Neuronal stem cell (in vitro differentiated cells): ENCODE results near the gene PLXDC2.

ENCODE experiments used
- DNase-seq: peaks from one replicate; pipeline ENCODE4 v3.0.0-alpha.2; 2013; ENCODE audit warnings: low spot score
- H2AFZ ChIP-seq: one replicate; pipeline ENCODE4 v1.6.1; 2013; ENCODE audit warnings: mild to moderate bottlenecking, low read length, inconsistent platforms
- H2AK5ac ChIP-seq: 2 replicates; pipeline ENCODE4 v1.6.1; 2013; ENCODE audit warnings: low read depth, mild to moderate bottlenecking, inconsistent platforms, low read length, moderate library complexity, mixed read lengths
- H2BK120ac ChIP-seq: 2 replicates; pipeline ENCODE4 v1.6.1; 2013; ENCODE audit warnings: low read depth, mild to moderate bottlenecking, inconsistent platforms, low read length, moderate library complexity, mixed read lengths
- H2BK12ac ChIP-seq: one replicate; pipeline ENCODE4 v1.6.1; 2013; ENCODE audit warnings: low read length, inconsistent platforms
- H2BK15ac ChIP-seq: 2 replicates; pipeline ENCODE4 v1.6.1; 2013; ENCODE audit warnings: mild to moderate bottlenecking, low read length, inconsistent platforms, mixed read lengths
- H2BK5ac ChIP-seq: one replicate; pipeline ENCODE4 v1.6.1; 2013; ENCODE audit warnings: inconsistent platforms, mild to moderate bottlenecking, low read length, moderate library complexity
- H3K14ac ChIP-seq: one replicate; pipeline ENCODE4 v1.6.1; 2013; ENCODE audit warnings: low read length, inconsistent platforms
- H3K18ac ChIP-seq: 2 replicates; pipeline ENCODE4 v1.6.1; 2013; ENCODE audit warnings: low read length, inconsistent platforms
- H3K23ac ChIP-seq: 2 replicates; pipeline ENCODE4 v1.6.1; 2013; ENCODE audit warnings: low read depth, mild to moderate bottlenecking, mixed read lengths, low read length, inconsistent platforms; ENCODE audit not compliant: poor library complexity
- H3K27ac ChIP-seq: replicated peaks from 3 replicates; pipeline ENCODE4 v1.5.1; 2013; ENCODE audit warnings: low read length, inconsistent platforms
- H3K27me3 ChIP-seq, 3 experiments: 2 replicates each; pipeline ENCODE4 v1.6.1; 2013; ENCODE audit warnings: low read length in 3 of 3, mild to moderate bottlenecking in 2 of 3, inconsistent platforms in 1 of 3, low read depth in 1 of 3, mixed read lengths in 1 of 3, moderate library complexity in 1 of 3; ENCODE audit not compliant: control insufficient read depth in 3 of 3, insufficient read depth in 3 of 3
- H3K36me3 ChIP-seq, 2 donors: replicated peaks in 1 of 2; 2 replicates each; pipeline ENCODE4 v1.6.1; 2013; ENCODE audit warnings: low read length in 2 of 2; ENCODE audit not compliant: control insufficient read depth in 2 of 2, insufficient read depth in 2 of 2
- H3K4ac ChIP-seq: 2 replicates; pipeline ENCODE4 v1.6.1; 2013; ENCODE audit warnings: inconsistent platforms, mild to moderate bottlenecking, low read length, moderate library complexity
- H3K4me1 ChIP-seq, 2 donors: 1 replicate in 1 of 2; 2 replicates in 1 of 2; pipeline ENCODE4 v1.6.1; 2013; ENCODE audit warnings: low read length in 2 of 2, low read depth in 1 of 2; ENCODE audit not compliant: control insufficient read depth in 2 of 2, insufficient read depth in 1 of 2
- H3K4me2 ChIP-seq: one replicate; pipeline ENCODE4 v1.6.1; 2013; ENCODE audit warnings: mild to moderate bottlenecking, low read length, inconsistent platforms; ENCODE audit not compliant: insufficient read depth, poor library complexity, severe bottlenecking
- H3K4me3 ChIP-seq, 2 donors: 2 replicates each; pipeline ENCODE4 v1.5.1; 2013; ENCODE audit warnings: low read length in 2 of 2, mild to moderate bottlenecking in 2 of 2, inconsistent platforms in 1 of 2, moderate library complexity in 1 of 2
- H3K79me1 ChIP-seq: one replicate; pipeline ENCODE4 v1.6.1; 2013; ENCODE audit warnings: low read depth, mild to moderate bottlenecking, inconsistent platforms, low read length, moderate library complexity
- H3K9ac ChIP-seq: one replicate; pipeline ENCODE4 v1.6.1; 2013; ENCODE audit warnings: mild to moderate bottlenecking, low read depth, low read length, inconsistent platforms; ENCODE audit not compliant: poor library complexity
- H3K9me3 ChIP-seq, 2 donors: replicated peaks in 1 of 2; 2 replicates each; pipeline versions ENCODE3 to v1.6.1; 2013; ENCODE audit warnings: low read length in 2 of 2, mild to moderate bottlenecking in 2 of 2, inconsistent platforms in 1 of 2, low read depth in 1 of 2, mixed read lengths in 1 of 2, moderate library complexity in 1 of 2; ENCODE audit not compliant: control insufficient read depth in 2 of 2, insufficient read depth in 1 of 2
- H4K8ac ChIP-seq: one replicate; pipeline ENCODE4 v1.6.1; 2013; ENCODE audit warnings: low read depth, mild to moderate bottlenecking, inconsistent platforms, low read length, moderate library complexity
- H4K91ac ChIP-seq: one replicate; pipeline ENCODE4 v1.6.1; 2013; ENCODE audit warnings: low read length, low read depth, mild to moderate bottlenecking, inconsistent platforms; ENCODE audit not compliant: poor library complexity
- WGBS, 2 donors: extraction: QIAGEN DNeasy Blood & Tissue Kit; methylation state at CpG; one replicate each; pipeline ENCODE4 v1.1.7; 2013; ENCODE audit warnings: missing lambda C conversion rate in 2 of 2, mixed read lengths in 1 of 2; ENCODE audit not compliant: insufficient read length in 2 of 2, insufficient replicate concordance in 1 of 2; ENCODE audit errors: extremely low coverage in 2 of 2; 5-methylcytosine and 5-hydroxymethylcytosine counted together

PLXDC2 gene

GRCh38 chr10:20147684-20148083 lies 331.5 kb downstream of the PLXDC2 start:
- no CpG with 5 or more reads among the region's 2 CpGs for WGBS, 2 donors
- Histone ChIP-seq H3K9me3 (no peaks in the 10 kb centered on the region), H2AFZ (no peak overlapping the region)

GRCh38 chr10:20156511-20156910 lies 340.3 kb downstream of the PLXDC2 start:
- DNase-seq = no peak
- Histone ChIP-seq H3K4me1 (no peaks in the 10 kb centered on the region), H4K8ac (no peak overlapping the region), H3K9ac (no peak overlapping the region), H2AK5ac (no peak overlapping the region), H2BK5ac (no peak overlapping the region), H3K4ac (no peak overlapping the region), H3K9me3 (no peaks in the 10 kb centered on the region), H2AFZ (no peak overlapping the region), H3K4me3 (no peak overlapping the region), H3K18ac (no peak overlapping the region), H2BK15ac (no peak overlapping the region), H2BK12ac (no peak overlapping the region), H3K27me3 (no peaks in the 10 kb centered on the region), H3K14ac (no peak overlapping the region), H2BK120ac (no peak overlapping the region), H3K23ac (no peak overlapping the region), H3K4me2 (no peak overlapping the region), H3K36me3 (no peaks in the 10 kb centered on the region), H4K91ac (no peak overlapping the region), H3K27ac (no peak overlapping the region), H3K79me1 (no peaks in the 10 kb centered on the region)
- no CpG with 5 or more reads among the region's 2 CpGs for WGBS, 2 donors

More at GRCh38 chr10:20147684-20148083, 331.5 kb downstream of the PLXDC2 start:
- no peak overlapping the region for H3K27ac ChIP-seq
- no peak overlapping the region for H3K14ac ChIP-seq
- H3K23ac ChIP-seq = no peak overlapping the region
- H3K4ac ChIP-seq = no peak overlapping the region
- H3K4me1 ChIP-seq = peaks cover 0 to 13% of the 10 kb centered on the region in 2 donors
- no peaks in the 10 kb centered on the region for H3K27me3 ChIP-seq
- H2BK12ac ChIP-seq = no peak overlapping the region
- H3K9ac ChIP-seq = no peak overlapping the region
- no peak overlapping the region for H3K18ac ChIP-seq
- no peak overlapping the region for H2BK15ac ChIP-seq
- no peak overlapping the region for H2AK5ac ChIP-seq
- peak; percentile 53 for DNase-seq
- H2BK5ac ChIP-seq = no peak overlapping the region
- no peak overlapping the region for H4K8ac ChIP-seq
- H2BK120ac ChIP-seq = no peak overlapping the region
- H3K4me2 ChIP-seq = no peak overlapping the region
- no peak overlapping the region for H3K4me3 ChIP-seq
- no peaks in the 10 kb centered on the region for H3K79me1 ChIP-seq
- H3K36me3 ChIP-seq = no peaks in the 10 kb centered on the region
- H4K91ac ChIP-seq = no peak overlapping the region

- H3K4me3 ChIP-seq = no peak overlapping the region
- H3K9me3 ChIP-seq = no peaks in the 10 kb centered on the region
- DNase-seq = no peak
- no peaks in the 10 kb centered on the region for H3K36me3 ChIP-seq
- H2BK120ac ChIP-seq = no peak overlapping the region
- H2AFZ ChIP-seq = no peak overlapping the region
- H3K4ac ChIP-seq = no peak overlapping the region
- H2BK5ac ChIP-seq = no peak overlapping the region
- H3K79me1 ChIP-seq = no peaks in the 10 kb centered on the region
- H3K4me1 ChIP-seq = no peaks in the 10 kb centered on the region
- no peak overlapping the region for H3K27ac ChIP-seq
- no peak overlapping the region for H3K4me2 ChIP-seq
- H3K9ac ChIP-seq = no peak overlapping the region
- no peaks in the 10 kb centered on the region for H3K27me3 ChIP-seq
- no peak overlapping the region for H3K18ac ChIP-seq
- WGBS, 2 donors = no CpG with 5 or more reads among the region's 1 CpG
- no peak overlapping the region for H3K23ac ChIP-seq
- H2BK15ac ChIP-seq = no peak overlapping the region
- no peak overlapping the region for H4K8ac ChIP-seq
- no peak overlapping the region for H4K91ac ChIP-seq
- no peak overlapping the region for H3K14ac ChIP-seq
- no peak overlapping the region for H2AK5ac ChIP-seq
- H2BK12ac ChIP-seq = no peak overlapping the region
These were observed 341.1 kb downstream of the PLXDC2 start for GRCh38 chr10:20157314-20157713.

GRCh38 chr10:20158086-20158485 lies 341.9 kb downstream of the PLXDC2 start:
- Histone ChIP-seq H4K8ac (no peak overlapping the region), H3K14ac (no peak overlapping the region), H3K9me3 (no peaks in the 10 kb centered on the region), H3K4ac (no peak overlapping the region), H3K18ac (no peak overlapping the region), H3K27ac (no peak overlapping the region), H3K9ac (no peak overlapping the region), H3K27me3 (no peaks in the 10 kb centered on the region), H3K4me3 (no peak overlapping the region), H2BK5ac (no peak overlapping the region), H3K36me3 (no peaks in the 10 kb centered on the region), H2AFZ (no peak overlapping the region), H2BK120ac (no peak overlapping the region), H4K91ac (no peak overlapping the region), H3K23ac (no peak overlapping the region), H2AK5ac (no peak overlapping the region), H3K4me2 (no peak overlapping the region), H3K79me1 (no peaks in the 10 kb centered on the region), H3K4me1 (no peaks in the 10 kb centered on the region), H2BK12ac (no peak overlapping the region), H2BK15ac (no peak overlapping the region)
- no peak for DNase-seq
- WGBS, 2 donors = no CpG with 5 or more reads among the region's 4 CpGs
